H7 (cell line): ENCODE results near the gene ATG16L2. TPM values are rescaled to one million over a fixed set of nuclear protein-coding genes. Genes with fewer than 3 reads are reported as not detected.

Experiments used
- DNase-seq: peaks from one replicate; pipeline ENCODE4 v3.0.0; 2012
- H3K27me3 ChIP-seq: 2 replicates; pipeline ENCODE4 v1.6.0; 2011; ENCODE audit warnings: mild to moderate bottlenecking, low read length; ENCODE audit not compliant: control insufficient read depth, insufficient read depth
- H3K36me3 ChIP-seq: replicated peaks from 2 replicates; pipeline ENCODE4 v1.5.1; 2011; ENCODE audit warnings: low read length; ENCODE audit not compliant: control insufficient read depth, insufficient read depth
- H3K4me3 ChIP-seq: 2 replicates; pipeline ENCODE4 v1.5.1; 2011; ENCODE audit warnings: low read depth, mild to moderate bottlenecking, control low read depth, low read length, moderate library complexity; ENCODE audit not compliant: insufficient read depth
- total RNA-seq: library from RNA; depleted of rRNA; stranded (reverse); fragments of >200 nt; shearing (Covaris generic); gene quantifications from 2 replicates; pipeline ENCODE4 v1.2.3, GENCODE V29; 2014

ATG16L2 gene
- total RNA-seq, 1 experiment from 2014 or later, result 6.2 TPM

GRCh38 chr11:72831521-72832300 is 17.5 kb downstream of the ATG16L2 start:
- H3K4me3 ChIP-seq, result no peak overlapping the region
- peak; percentile 90 for DNase-seq
- H3K36me3 ChIP-seq, result no peaks in the 10 kb centered on the region; the same call in 1 of the 2 replicates
- H3K27me3 ChIP-seq, result no peaks in the 10 kb centered on the region

DNA sequence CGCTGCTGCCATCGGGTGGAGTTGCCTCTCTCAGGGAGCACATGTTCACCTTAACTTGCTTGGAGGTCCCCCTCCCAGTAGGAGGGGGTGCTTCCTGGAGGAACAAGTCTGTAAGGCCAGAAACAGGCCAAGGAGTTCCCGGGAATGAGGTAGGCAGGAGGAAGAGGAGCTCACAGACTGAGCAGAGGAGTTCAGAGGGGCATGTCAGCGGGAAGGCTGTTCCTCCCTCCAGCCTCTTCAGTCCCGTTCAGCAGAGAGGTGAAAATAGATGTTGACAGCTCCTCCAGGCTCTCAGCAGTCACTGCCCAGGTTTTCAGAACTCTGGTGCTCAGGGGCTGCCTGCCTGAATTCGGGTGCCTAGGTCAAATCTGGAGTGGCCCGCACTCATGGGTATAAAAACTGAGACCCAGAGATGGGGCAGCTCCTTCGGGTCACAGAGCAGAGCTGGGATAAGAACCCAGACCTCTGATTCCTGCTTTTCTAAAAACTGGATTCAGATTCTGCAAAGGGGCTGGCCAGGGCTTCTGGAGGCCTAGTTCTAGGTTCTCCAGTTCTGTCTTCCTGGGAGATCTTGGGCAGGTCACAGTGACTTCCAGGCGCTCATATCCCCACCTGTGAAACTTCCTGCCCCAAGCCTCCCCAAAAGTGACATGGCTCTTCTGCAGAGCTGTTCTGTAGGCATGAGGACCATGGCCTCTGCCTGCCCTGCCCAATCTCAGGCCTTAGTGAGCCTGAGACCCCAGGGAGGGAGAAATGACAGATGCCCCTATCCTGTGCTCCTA is 18.3 kb downstream of the ATG16L2 start:
- H3K36me3 ChIP-seq, result no peaks in the 10 kb centered on the region; the same call in 1 of the 2 replicates
- DNase-seq, result peak; percentile 35
- no peaks in the 10 kb centered on the region for H3K27me3 ChIP-seq
- no peak overlapping the region for H3K4me3 ChIP-seq

DNA sequence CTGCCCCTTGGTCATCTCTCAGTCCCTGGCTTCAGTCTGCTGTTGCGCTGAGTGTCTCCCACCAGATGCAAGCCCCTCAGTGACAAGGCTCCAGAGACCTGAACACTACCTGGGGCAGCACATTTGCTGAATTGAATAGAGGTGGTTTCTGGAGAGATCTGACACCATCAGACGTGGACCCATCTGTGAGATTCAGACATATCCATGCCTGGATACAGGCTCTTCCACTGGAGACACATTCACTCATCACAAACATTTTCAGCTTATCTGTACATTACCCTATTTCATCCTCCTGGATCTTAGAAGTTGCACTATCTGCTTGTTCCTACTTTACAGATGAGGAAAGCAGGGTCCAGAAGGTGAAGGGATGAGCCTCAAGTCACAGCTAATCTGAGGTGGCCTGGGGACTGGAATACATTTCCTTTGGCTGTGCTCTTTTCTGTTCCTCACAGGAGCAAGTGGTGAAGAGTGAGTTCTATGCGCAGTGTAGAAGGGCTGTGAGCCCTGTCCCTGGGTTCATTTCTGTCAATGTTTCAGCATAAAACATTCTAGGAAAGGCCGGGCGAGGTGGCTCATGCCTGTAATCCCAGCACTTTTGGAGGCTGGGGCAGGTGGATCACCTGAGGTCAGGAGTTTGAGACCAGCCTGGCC is 19.0 kb downstream of the ATG16L2 start:
- Histone ChIP-seq H3K36me3 (no peaks in the 10 kb centered on the region; the same call in 1 of the 2 replicates), H3K27me3 (no peaks in the 10 kb centered on the region), H3K4me3 (no peak overlapping the region)
- no peak for DNase-seq

DNA sequence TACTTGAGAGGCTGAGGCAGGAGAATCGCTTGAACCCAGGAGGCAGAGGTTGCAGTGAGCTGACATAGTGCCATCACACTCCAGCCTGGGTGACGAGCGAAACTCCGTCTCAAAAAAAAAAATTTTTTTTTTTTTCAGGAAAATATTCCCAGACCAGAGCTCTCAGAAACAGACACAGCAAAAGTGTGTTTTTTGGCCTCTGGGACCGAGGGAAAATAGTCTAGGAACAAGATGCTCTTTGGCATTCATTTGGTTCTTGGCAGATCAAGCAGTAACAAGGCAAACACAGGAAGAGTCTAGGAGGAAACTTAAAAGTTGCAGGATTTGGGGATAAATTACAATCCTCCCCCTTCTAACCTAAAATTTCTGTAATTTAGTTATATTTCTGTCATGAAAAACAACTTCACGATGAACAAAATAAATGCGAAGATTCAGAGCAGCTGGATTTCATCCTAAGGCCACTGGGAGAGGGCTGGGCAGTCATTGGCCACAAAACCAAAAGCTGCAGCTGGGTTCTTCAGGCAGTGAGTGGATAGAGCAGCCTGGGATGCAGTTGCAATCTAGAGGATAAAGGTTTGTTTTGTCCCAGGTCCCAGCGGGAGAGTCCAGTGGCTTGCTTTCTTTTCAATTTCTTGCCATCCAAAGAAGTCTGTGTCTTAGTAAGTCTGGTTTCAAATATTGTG is 19.7 kb downstream of the ATG16L2 start:
- no peak for DNase-seq
- Histone ChIP-seq H3K36me3 (no peaks in the 10 kb centered on the region; the same call in 1 of the 2 replicates), H3K4me3 (no peak overlapping the region), H3K27me3 (no peaks in the 10 kb centered on the region)

GRCh38 chr11:72834905-72835304 is 20.7 kb downstream of the ATG16L2 start:
- Histone ChIP-seq H3K36me3 (no peaks in the 10 kb centered on the region; the same call in 1 of the 2 replicates), H3K4me3 (no peak overlapping the region), H3K27me3 (no peaks in the 10 kb centered on the region)
- DNase-seq, result no peak

GRCh38 chr11:72836111-72836510 is 21.9 kb downstream of the ATG16L2 start:
- Histone ChIP-seq H3K27me3 (no peaks in the 10 kb centered on the region), H3K4me3 (no peak overlapping the region), H3K36me3 (no peaks in the 10 kb centered on the region; the same call in 1 of the 2 replicates)
- DNase-seq, result no peak

DNA sequence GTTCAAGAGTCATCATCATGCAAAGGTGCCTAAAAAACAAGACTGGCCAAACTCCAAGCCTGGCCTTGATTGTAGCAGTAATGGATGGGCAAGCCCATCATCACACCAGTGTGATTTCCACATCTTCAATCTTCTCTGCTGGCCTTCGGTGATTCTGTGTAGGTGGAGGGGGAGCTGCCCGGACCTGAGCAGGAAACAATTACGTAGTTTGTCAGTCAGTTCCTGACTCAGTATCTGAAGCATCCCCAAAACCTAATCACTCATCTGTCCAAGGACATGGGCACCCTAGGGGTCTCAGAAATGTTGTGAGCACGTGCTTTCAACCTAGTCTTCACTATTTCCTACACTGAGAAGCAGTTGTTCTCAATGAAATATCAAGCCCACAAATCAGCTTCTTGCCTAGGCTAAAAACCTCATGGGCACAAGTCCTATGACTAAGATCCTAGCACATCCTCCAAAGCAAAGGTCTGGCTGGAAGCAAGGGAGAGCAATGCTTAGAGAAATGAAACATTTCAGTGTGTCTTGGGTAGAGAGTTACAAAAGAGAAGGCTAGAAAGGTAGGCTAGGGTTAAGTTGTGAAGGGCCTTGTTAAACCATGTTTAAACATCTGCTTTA is 24.6 kb downstream of the ATG16L2 start:
- Histone ChIP-seq H3K27me3 (no peaks in the 10 kb centered on the region), H3K36me3 (no peaks in the 10 kb centered on the region; the same call in 1 of the 2 replicates), H3K4me3 (no peak overlapping the region)
- no peak for DNase-seq

DNA sequence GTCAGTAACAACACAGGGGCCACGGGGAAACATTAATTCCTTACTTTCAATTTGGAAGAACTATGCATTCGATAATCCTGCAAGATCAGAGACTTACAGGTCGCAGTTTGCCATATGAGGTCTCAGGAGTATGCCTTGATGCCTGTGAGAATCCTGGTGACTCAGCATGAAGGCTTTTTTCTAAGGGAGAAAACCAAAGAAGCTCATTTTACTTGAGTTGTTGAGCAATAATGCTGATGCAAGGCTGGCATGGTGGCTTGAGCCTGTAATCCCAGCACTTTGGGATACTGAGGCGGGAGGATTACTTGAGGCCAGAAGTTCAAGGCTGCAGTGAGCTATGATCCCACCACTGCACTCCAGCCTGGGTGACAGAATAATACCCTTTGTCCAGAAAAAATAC is 26.6 kb downstream of the ATG16L2 start:
- DNase-seq, result no peak
- no peaks in the 10 kb centered on the region for H3K27me3 ChIP-seq
- H3K4me3 ChIP-seq, result no peak overlapping the region
- H3K36me3 ChIP-seq, result no peaks in the 10 kb centered on the region; the same call in 1 of the 2 replicates

DNA sequence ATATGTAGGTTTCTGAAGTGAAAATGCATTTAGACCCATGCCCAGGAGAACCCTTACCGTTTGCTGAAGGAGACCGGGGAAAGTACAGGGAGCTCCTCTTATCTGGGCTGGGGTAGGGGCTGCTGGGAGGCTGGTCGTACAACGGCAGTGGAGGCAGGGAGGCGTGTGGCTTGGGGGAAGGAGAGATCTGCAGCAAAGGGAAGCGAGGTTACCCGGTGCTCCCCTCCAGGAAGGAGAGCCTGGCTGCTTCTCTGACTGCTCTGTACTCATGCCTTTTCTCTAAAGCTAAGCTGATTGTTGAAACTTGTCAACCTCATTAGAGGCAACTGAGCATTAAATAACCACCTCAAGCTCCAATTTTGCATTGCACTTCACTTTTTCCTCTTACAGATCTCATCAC is 27.2 kb downstream of the ATG16L2 start:
- no peak for DNase-seq

GRCh38 chr11:72842126-72842525 is 27.9 kb downstream of the ATG16L2 start:
- DNase-seq, result no peak
- H3K27me3 ChIP-seq, result no peaks in the 10 kb centered on the region
- H3K36me3 ChIP-seq, result no peaks in the 10 kb centered on the region; the same call in 1 of the 2 replicates
- no peak overlapping the region for H3K4me3 ChIP-seq

More for the DNA sequence above, 27.2 kb downstream of the ATG16L2 start:
- Histone ChIP-seq H3K36me3 (no peaks in the 10 kb centered on the region; the same call in 1 of the 2 replicates), H3K27me3 (no peaks in the 10 kb centered on the region), H3K4me3 (no peak overlapping the region)

DNA sequence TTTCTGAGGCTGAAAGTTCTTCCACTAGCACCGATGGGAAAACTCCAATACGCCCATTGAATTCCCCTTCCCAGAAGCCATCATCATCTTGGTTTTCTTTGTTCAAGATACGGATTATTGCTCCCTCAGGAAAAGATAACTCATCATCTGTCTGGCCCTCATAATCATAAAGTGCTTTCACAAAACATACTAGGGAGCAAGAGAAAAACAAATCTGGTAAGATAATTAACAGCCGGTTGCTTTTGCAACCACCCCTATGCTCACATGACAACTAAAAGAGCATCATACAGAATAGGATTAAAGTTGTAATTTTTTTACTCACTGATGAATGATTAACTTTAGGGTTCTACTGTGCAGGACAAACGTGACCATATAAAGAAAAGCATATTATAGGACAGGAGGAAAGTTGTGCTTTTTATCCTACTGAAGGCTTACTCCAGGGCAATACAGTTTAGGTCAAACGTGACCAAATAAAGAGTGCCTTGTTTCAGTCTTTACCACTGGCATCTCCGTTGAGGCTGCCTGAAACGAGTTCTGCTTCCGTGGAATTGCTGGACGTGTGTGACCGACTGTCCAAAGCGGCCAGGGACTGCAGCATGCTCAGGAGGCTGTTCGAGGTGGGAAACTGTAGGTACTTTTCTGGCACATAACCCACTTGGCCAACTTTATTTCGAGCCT is 28.6 kb downstream of the ATG16L2 start:
- no peak overlapping the region for H3K4me3 ChIP-seq
- H3K27me3 ChIP-seq, result no peaks in the 10 kb centered on the region
- DNase-seq, result no peak
- no peaks in the 10 kb centered on the region; the same call in 1 of the 2 replicates for H3K36me3 ChIP-seq

- no peaks in the 10 kb centered on the region; the same call in 1 of the 2 replicates for H3K36me3 ChIP-seq
- no peak for DNase-seq
- no peak overlapping the region for H3K4me3 ChIP-seq
Measured at GRCh38 chr11:72844356-72844755, 30.1 kb downstream of the ATG16L2 start.

GRCh38 chr11:72848846-72849466 is 34.7 kb downstream of the ATG16L2 start:
- no peaks in the 10 kb centered on the region for H3K27me3 ChIP-seq
- peak; percentile 71 for DNase-seq
- H3K4me3 ChIP-seq, result no peak overlapping the region
- H3K36me3 ChIP-seq, result no peaks in the 10 kb centered on the region

More at GRCh38 chr11:72844356-72844755, 30.1 kb downstream of the ATG16L2 start:
- H3K27me3 ChIP-seq, result no peaks in the 10 kb centered on the region
